SK-N-SH (cell line): ENCODE results near the gene SENP1. TPM values are rescaled to one million over a fixed set of nuclear protein-coding genes. Genes with fewer than 3 reads are reported as not detected.

Experiments used
- CTCF ChIA-PET: fragments of 300-600, 350-600 bp; formaldehyde crosslinking; extraction: SDS; loops from one replicate; lab custom pipeline; 2021; lab: Yijun Ruan, JAX
- POLR2A ChIA-PET: fragments of 350-600 bp; sonication (Branson Sonifier 250); formaldehyde crosslinking; extraction: SDS; loops from one replicate; lab custom pipeline; 2020; ENCODE audit warnings: antibody characterized with exemption, inconsistent platforms; lab: Yijun Ruan, JAX
- DNase-seq: peaks from one replicate; pipeline ENCODE4 v3.0.0; 2012
- H2AFZ ChIP-seq: fragments of 200-600 bp; sonication (generic); 2 replicates; pipeline ENCODE4 v1.8.1; 2016; ENCODE audit warnings: antibody characterized with exemption, mild to moderate bottlenecking, low read depth
- H3F3A ChIP-seq: fragments of 200-600 bp; sonication (generic); replicated peaks from 2 replicates; pipeline ENCODE3; 2016; ENCODE audit warnings: antibody characterized with exemption, mild to moderate bottlenecking; ENCODE audit not compliant: insufficient read depth
- H3K27ac ChIP-seq, 2 experiments: fragments of 200-500 bp in 1 of 2; fragments of 200-600 bp in 1 of 2; sonication (Bioruptor generic) in 1 of 2; sonication (generic), shearing (Covaris generic) in 1 of 2; 2 replicates each; pipeline versions ENCODE4 v1.5.1 to v1.6.1; 2014 to 2016; ENCODE audit warnings: low read depth in 2 of 2, inconsistent platforms in 1 of 2, low read length in 1 of 2, mild to moderate bottlenecking in 1 of 2, mixed read lengths in 1 of 2
- H3K27me3 ChIP-seq: fragments of 200-600 bp; sonication (generic), shearing (Covaris generic); 2 replicates; pipeline ENCODE4 v1.6.1; 2016; ENCODE audit warnings: mixed run types; ENCODE audit not compliant: insufficient read depth
- H3K36me3 ChIP-seq, 2 experiments: fragments of 200-500 bp in 1 of 2; fragments of 200-600 bp in 1 of 2; sonication (Bioruptor generic) in 1 of 2; sonication (generic) in 1 of 2; replicated peaks in 1 of 2; 2 replicates each; pipeline versions ENCODE3 to v1.5.1; 2014 to 2016; ENCODE audit warnings: low read length in 1 of 2, mild to moderate bottlenecking in 1 of 2; ENCODE audit not compliant: insufficient read depth in 2 of 2, control insufficient read depth in 1 of 2
- H3K4me1 ChIP-seq, 2 experiments: fragments of 200-500 bp in 1 of 2; fragments of 200-600 bp in 1 of 2; sonication (Bioruptor generic) in 1 of 2; sonication (generic), shearing (Covaris generic) in 1 of 2; 2 replicates each; pipeline versions ENCODE4 v1.5.1 to v1.6.1; 2014 to 2016; ENCODE audit warnings: low read depth in 1 of 2, low read length in 1 of 2, mixed run types in 1 of 2; ENCODE audit not compliant: insufficient read depth in 2 of 2, control insufficient read depth in 1 of 2
- H3K4me2 ChIP-seq: fragments of 200-600 bp; sonication (generic), shearing (Covaris generic); 2 replicates; pipeline ENCODE4 v1.6.1; 2017; ENCODE audit warnings: mixed run types
- H3K4me3 ChIP-seq, 2 experiments: fragments of 200-500 bp in 1 of 2; fragments of 200-600 bp in 1 of 2; sonication (Bioruptor generic) in 1 of 2; sonication (generic), shearing (Covaris generic) in 1 of 2; 2 replicates each; pipeline versions ENCODE4 v1.5.1 to v1.8.1; 2014 to 2016; ENCODE audit warnings: low read depth in 2 of 2, inconsistent platforms in 1 of 2, low read length in 1 of 2, mild to moderate bottlenecking in 1 of 2, mixed read lengths in 1 of 2, moderate library complexity in 1 of 2
- H3K79me2 ChIP-seq: fragments of 200-600 bp; sonication (generic); 2 replicates; pipeline ENCODE4 v1.8.1; 2017; ENCODE audit warnings: mild to moderate bottlenecking; ENCODE audit not compliant: insufficient read depth
- H3K9ac ChIP-seq: fragments of 200-600 bp; sonication (generic); 2 replicates; pipeline ENCODE4 v1.6.1; 2017; ENCODE audit warnings: mixed run types
- H3K9me2 ChIP-seq: fragments of 200-600 bp; sonication (generic); 2 replicates; pipeline ENCODE4 v1.6.1; 2017; ENCODE audit warnings: mixed run types
- H3K9me3 ChIP-seq: fragments of 200-600 bp; sonication (generic); 2 replicates; pipeline ENCODE4 v1.6.1; 2017; ENCODE audit warnings: mixed run types, mild to moderate bottlenecking, moderate library complexity
- H4K20me1 ChIP-seq: fragments of 200-600 bp; sonication (generic); 2 replicates; pipeline ENCODE4 v1.6.1; 2017; ENCODE audit warnings: mild to moderate bottlenecking, mixed run types; ENCODE audit not compliant: insufficient read depth
- CHD2 ChIP-seq: fragments of 150-350 bp; IDR thresholded peaks from 2 replicates; pipeline ENCODE4 v1.6.1; 2018; ENCODE audit warnings: low read length; ENCODE audit not compliant: partially characterized antibody
- CTCF ChIP-seq: fragments of 200-600 bp; sonication (generic); IDR thresholded peaks from 2 replicates; pipeline ENCODE4 v1.6.1; 2017; ENCODE audit warnings: antibody characterized with exemption, mild to moderate bottlenecking, moderate library complexity
- EZH2phosphoT487 ChIP-seq: fragments of 200-600 bp; sonication (generic); IDR thresholded peaks from 2 replicates; pipeline ENCODE4 v1.6.1; 2017; ENCODE audit warnings: low read depth, mixed run types, mild to moderate bottlenecking, antibody characterized with exemption, moderate library complexity, borderline replicate concordance
- FOSL2 ChIP-seq: IDR thresholded peaks from 2 replicates; pipeline ENCODE4 v1.4.0; 2012; ENCODE audit warnings: low read depth, mild to moderate bottlenecking, moderate library complexity, borderline replicate concordance
- GABPA ChIP-seq: IDR thresholded peaks from 2 replicates; pipeline ENCODE4 v1.4.0; 2012; ENCODE audit warnings: low read depth, mild to moderate bottlenecking
- GATA2 ChIP-seq: sonication (generic); formaldehyde crosslinking; IDR thresholded peaks from 2 replicates; pipeline ENCODE4 v1.5.0; 2020; ENCODE audit warnings: mild to moderate bottlenecking, missing genetic modification reagents
- JUND ChIP-seq: IDR thresholded peaks from 2 replicates; pipeline ENCODE4 v1.4.0; 2012
- RAD21 ChIP-seq: IDR thresholded peaks from 2 replicates; pipeline ENCODE4 v1.6.1; 2012; ENCODE audit warnings: mild to moderate bottlenecking, low read length
- RFX5 ChIP-seq: IDR thresholded peaks from 2 replicates; pipeline ENCODE4 v1.6.1; 2012; ENCODE audit warnings: mild to moderate bottlenecking, improper control_type of control experiment, low read length
- RXRA ChIP-seq: IDR thresholded peaks from 2 replicates; pipeline ENCODE4 v1.4.0; 2012; ENCODE audit warnings: low read depth, mild to moderate bottlenecking, borderline replicate concordance
- SIN3A ChIP-seq: IDR thresholded peaks from 2 replicates; pipeline ENCODE4 v1.6.1; 2012; ENCODE audit warnings: low read depth, mild to moderate bottlenecking, low read length, moderate library complexity, borderline replicate concordance
- TCF12 ChIP-seq: IDR thresholded peaks from 2 replicates; pipeline ENCODE4 v1.4.0; 2012
- TEAD4 ChIP-seq: IDR thresholded peaks from 2 replicates; pipeline ENCODE4 v1.4.0; 2012; ENCODE audit warnings: mild to moderate bottlenecking, borderline replicate concordance; ENCODE audit not compliant: insufficient read depth
- USF2 ChIP-seq: fragments of 150-350 bp; IDR thresholded peaks from 2 replicates; pipeline ENCODE4 v1.6.1; 2017; ENCODE audit warnings: antibody characterized with exemption, low read length, low read depth, borderline replicate concordance
- ZBTB33 ChIP-seq: IDR thresholded peaks from 2 replicates; pipeline ENCODE4 v1.4.0; 2012; ENCODE audit warnings: low read depth, borderline replicate concordance
- WGBS: methylation state at CpG from one replicate; pipeline ENCODE4 v1.1.6; 2017; ENCODE audit warnings: low lambda C conversion rate; 5-methylcytosine and 5-hydroxymethylcytosine counted together
- polyA plus RNA-seq, 3 experiments: library from polyadenylated mRNA; depleted of rRNA; stranded (reverse); fragments of >200 nt; gene quantifications; 2 replicates each; pipeline ENCODE4 v1.2.3, GENCODE V29; 2012

Gene SENP1
- polyA plus RNA-seq, 1 of the 3 experiments (the other 2 are of a cell fraction), result 5.6 TPM

GRCh38 chr12:48008349-48008748 is 97.5 kb downstream of the SENP1 start:
- Histone ChIP-seq H3K4me2 (no peak overlapping the region), H3K27ac (no peak overlapping the region), H3K79me2 (no peaks in the 10 kb centered on the region), H2AFZ (no peak overlapping the region), H4K20me1 (no peaks in the 10 kb centered on the region), H3K9me3 (no peaks in the 10 kb centered on the region), H3K4me3 (no peak overlapping the region), H3K27me3 (peaks cover 63% of the 10 kb centered on the region), H3K9ac (no peak overlapping the region), H3K9me2 (no peaks in the 10 kb centered on the region), H3F3A (no peaks in the 10 kb centered on the region), H3K36me3 (no peaks in the 10 kb centered on the region), H3K4me1 (peaks cover 0 to 8% of the 10 kb centered on the region in 2 experiments; a peak in 1 of 4 replicates)
- TF ChIP-seq CHD2 (no peak), TEAD4 (no peak), USF2 (no peak), RAD21 (no peak), ZBTB33 (no peak)
- DNase-seq, result no peak
- 49% methylated on average over 2 of the region's 2 CpGs for WGBS
- ChIA-PET CTCF (no interaction called here), POLR2A (no interaction called here)

GRCh38 chr12:48007206-48007605 is 98.7 kb downstream of the SENP1 start:
- Histone ChIP-seq H3K9ac (no peak overlapping the region), H3K79me2 (no peaks in the 10 kb centered on the region), H3K27me3 (peaks cover 74% of the 10 kb centered on the region), H3K36me3 (no peaks in the 10 kb centered on the region), H3K4me2 (no peak overlapping the region), H3K27ac (no peak overlapping the region), H3K4me1 (peaks cover 4 to 18% of the 10 kb centered on the region in 2 experiments; a peak in 1 of 4 replicates), H3K9me3 (no peaks in the 10 kb centered on the region), H3K9me2 (no peaks in the 10 kb centered on the region), H2AFZ (no peak overlapping the region), H3K4me3 (no peak overlapping the region), H4K20me1 (no peaks in the 10 kb centered on the region), H3F3A (no peaks in the 10 kb centered on the region)
- TF ChIP-seq JUND (no peak), RFX5 (no peak), RXRA (no peak), ZBTB33 (no peak), FOSL2 (no peak), SIN3A (no peak), EZH2phosphoT487 (no peak), TEAD4 (no peak), GABPA (no peak), GATA2 (CRISPR knock-in tag) (no peak), TCF12 (no peak), CHD2 (no peak), CTCF (no peak)
- DNase-seq, result no peak
- 77% methylated on average over 4 of the region's 4 CpGs for WGBS
- ChIA-PET POLR2A (no interaction called here), CTCF (no interaction called here)
